Endodermal cell (in vitro differentiated cells): ENCODE measurements around the gene COL26A1. TPM values are rescaled to one million over a fixed set of nuclear protein-coding genes. Genes with fewer than 3 reads are reported as not detected.

Source experiments
- DNase-seq: peaks from one replicate; pipeline ENCODE4 v3.0.0-alpha.2; 2017
- H3K27ac ChIP-seq: 2 replicates; pipeline ENCODE4 v1.5.1; 2013; ENCODE audit warnings: mild to moderate bottlenecking, low read depth, low read length, moderate library complexity
- H3K27me3 ChIP-seq: 2 replicates; pipeline ENCODE4 v1.6.1; 2013; ENCODE audit warnings: mild to moderate bottlenecking, low read length, moderate library complexity; ENCODE audit not compliant: insufficient read depth, control insufficient read depth, poor library complexity, severe bottlenecking
- H3K36me3 ChIP-seq: 2 replicates; pipeline ENCODE4 v1.7.0; 2013; ENCODE audit warnings: mild to moderate bottlenecking, low read length, moderate library complexity; ENCODE audit not compliant: control insufficient read depth, insufficient read depth
- H3K4me1 ChIP-seq: one replicate; pipeline ENCODE4 v1.7.0; 2013; ENCODE audit warnings: low read length; ENCODE audit not compliant: control insufficient read depth, insufficient read depth
- H3K4me3 ChIP-seq: 2 replicates; pipeline ENCODE4 v1.5.1; 2013; ENCODE audit warnings: mild to moderate bottlenecking, low read length, moderate library complexity
- H3K9ac ChIP-seq: 2 replicates; pipeline ENCODE4 v1.6.1; 2013; ENCODE audit warnings: mild to moderate bottlenecking, low read length, moderate library complexity; ENCODE audit not compliant: poor library complexity, severe bottlenecking; ENCODE audit errors: extremely low read depth
- H3K9me3 ChIP-seq: 2 replicates; pipeline ENCODE4 v1.6.1; 2013; ENCODE audit warnings: mild to moderate bottlenecking, low read length, moderate library complexity; ENCODE audit not compliant: control insufficient read depth
- H3K27ac Mint-ChIP-seq: 2 replicates; pipeline ENCODE4 v1.8.0; 2020; ENCODE audit warnings: mixed read lengths
- H3K27me3 Mint-ChIP-seq: 2 replicates; pipeline ENCODE4 v1.8.0; 2021; ENCODE audit warnings: mild to moderate bottlenecking, mixed read lengths; ENCODE audit not compliant: insufficient read depth
- H3K36me3 Mint-ChIP-seq: 2 replicates; pipeline ENCODE4 v1.8.0; 2020; ENCODE audit warnings: low read depth, mixed read lengths
- H3K4me1 Mint-ChIP-seq: 2 replicates; pipeline ENCODE4 v1.8.0; 2020; ENCODE audit warnings: mixed read lengths
- H3K4me3 Mint-ChIP-seq: 2 replicates; pipeline ENCODE4 v1.8.0; 2020; ENCODE audit warnings: mild to moderate bottlenecking, moderate library complexity, mixed read lengths
- H3K9me3 Mint-ChIP-seq: 2 replicates; pipeline ENCODE4 v1.8.0; 2020; ENCODE audit warnings: mild to moderate bottlenecking, mixed read lengths
- WGBS, 2 experiments: methylation state at CpG; one replicate each; pipeline versions ENCODE4 v1.1.5 to v1.1.7; 2013; ENCODE audit warnings: missing lambda C conversion rate in 2 of 2, mixed read lengths in 1 of 2; ENCODE audit not compliant: insufficient coverage in 1 of 2, insufficient read length in 1 of 2; 5-methylcytosine and 5-hydroxymethylcytosine counted together
- total RNA-seq, 2 donors: library from RNA; stranded (reverse); fragmentation: NEBNext Ultra II Directional in 1 of 2; extraction: Animal tissue kit (Norgen Biotek cat#: 25700) in 1 of 2; gene quantifications; 2 replicates in 1 of 2; 3 replicates in 1 of 2; pipeline ENCODE4 v1.2.1, GENCODE V29; 2021
- TF ChIP-seq, protein P1 (sequence below): fragments of 200-600 bp; sonication (generic); conservative IDR thresholded peaks from 2 replicates; pipeline ENCODE4 v1.5.0; 2021; ENCODE audit warnings: antibody characterized with exemption, mild to moderate bottlenecking

Gene COL26A1
- total RNA-seq, 2 donors from 2014 or later: 41.2 to 47.0 TPM

DNA sequence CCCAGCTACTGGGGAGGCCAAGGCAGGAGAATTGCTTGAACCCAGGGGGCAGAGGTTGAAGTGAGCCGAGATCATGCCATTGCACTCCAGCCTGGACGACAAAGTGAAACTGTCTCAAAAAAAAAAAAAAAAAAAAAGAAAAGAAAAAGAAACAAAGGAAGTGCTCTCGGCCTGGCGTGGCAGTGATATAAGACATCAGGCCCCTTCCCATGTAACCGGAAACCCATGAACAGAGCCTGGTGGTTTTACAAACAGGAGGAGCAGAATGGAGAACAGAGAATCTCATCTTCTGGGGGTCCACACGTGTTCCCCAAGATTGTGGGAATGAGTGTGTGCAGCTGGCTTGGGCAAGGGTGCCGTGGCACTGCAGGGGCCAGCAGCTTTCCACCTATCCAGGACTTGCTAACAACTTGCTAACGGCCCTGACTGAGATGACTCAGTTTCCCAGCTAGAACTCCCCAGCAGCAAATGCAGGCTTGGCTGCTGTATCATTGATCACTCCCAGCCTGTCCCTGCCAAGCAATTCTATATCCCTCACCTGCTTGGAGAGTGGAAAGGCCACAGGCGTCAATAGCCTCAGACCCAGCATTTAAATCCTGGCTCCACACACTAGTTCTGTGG is 103.0 kb downstream of the COL26A1 start:
- WGBS, 2 experiments: 80 to 84% methylated on average over 6 to 9 of the region's 9 CpGs
- no peak for DNase-seq
- TF ChIP-seq, protein P1, sequence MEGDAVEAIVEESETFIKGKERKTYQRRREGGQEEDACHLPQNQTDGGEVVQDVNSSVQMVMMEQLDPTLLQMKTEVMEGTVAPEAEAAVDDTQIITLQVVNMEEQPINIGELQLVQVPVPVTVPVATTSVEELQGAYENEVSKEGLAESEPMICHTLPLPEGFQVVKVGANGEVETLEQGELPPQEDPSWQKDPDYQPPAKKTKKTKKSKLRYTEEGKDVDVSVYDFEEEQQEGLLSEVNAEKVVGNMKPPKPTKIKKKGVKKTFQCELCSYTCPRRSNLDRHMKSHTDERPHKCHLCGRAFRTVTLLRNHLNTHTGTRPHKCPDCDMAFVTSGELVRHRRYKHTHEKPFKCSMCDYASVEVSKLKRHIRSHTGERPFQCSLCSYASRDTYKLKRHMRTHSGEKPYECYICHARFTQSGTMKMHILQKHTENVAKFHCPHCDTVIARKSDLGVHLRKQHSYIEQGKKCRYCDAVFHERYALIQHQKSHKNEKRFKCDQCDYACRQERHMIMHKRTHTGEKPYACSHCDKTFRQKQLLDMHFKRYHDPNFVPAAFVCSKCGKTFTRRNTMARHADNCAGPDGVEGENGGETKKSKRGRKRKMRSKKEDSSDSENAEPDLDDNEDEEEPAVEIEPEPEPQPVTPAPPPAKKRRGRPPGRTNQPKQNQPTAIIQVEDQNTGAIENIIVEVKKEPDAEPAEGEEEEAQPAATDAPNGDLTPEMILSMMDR: no peak
- Histone ChIP-seq H3K4me1 (no peaks in the 10 kb centered on the region), H3K36me3 (no peaks in the 10 kb centered on the region), H3K27me3 (no peaks in the 10 kb centered on the region), H3K4me3 (no peak overlapping the region), H3K9ac (no peak overlapping the region), H3K27ac (no peak overlapping the region), H3K9me3 (no peaks in the 10 kb centered on the region)
- Mint-ChIP-seq H3K4me3 (no peak overlapping the region), H3K36me3 (peaks cover 1% of the 10 kb centered on the region), H3K9me3 (no peaks in the 10 kb centered on the region), H3K27me3 (no peaks in the 10 kb centered on the region), H3K27ac (no peak overlapping the region), H3K4me1 (peaks cover 6% of the 10 kb centered on the region)

GRCh38 chr7:101466871-101467270 is 104.2 kb downstream of the COL26A1 start:
- no peaks in the 10 kb centered on the region for H3K4me1 ChIP-seq
- no peaks in the 10 kb centered on the region for H3K27me3 ChIP-seq
- peaks cover 1% of the 10 kb centered on the region for H3K36me3 Mint-ChIP-seq
- no peaks in the 10 kb centered on the region for H3K9me3 Mint-ChIP-seq
- peaks cover 7% of the 10 kb centered on the region for H3K4me1 Mint-ChIP-seq
- no peaks in the 10 kb centered on the region for H3K9me3 ChIP-seq
- no peak overlapping the region for H3K4me3 Mint-ChIP-seq
- H3K9ac ChIP-seq: no peak overlapping the region
- no peak overlapping the region for H3K27ac ChIP-seq
- no peaks in the 10 kb centered on the region for H3K36me3 ChIP-seq
- H3K4me3 ChIP-seq: no peak overlapping the region
- TF ChIP-seq, protein P1: no peak
- no peak overlapping the region for H3K27ac Mint-ChIP-seq
- WGBS, 2 experiments: 88 to 90% methylated on average over 3 to 6 of the region's 6 CpGs
- no peaks in the 10 kb centered on the region for H3K27me3 Mint-ChIP-seq
- no peak for DNase-seq

DNA sequence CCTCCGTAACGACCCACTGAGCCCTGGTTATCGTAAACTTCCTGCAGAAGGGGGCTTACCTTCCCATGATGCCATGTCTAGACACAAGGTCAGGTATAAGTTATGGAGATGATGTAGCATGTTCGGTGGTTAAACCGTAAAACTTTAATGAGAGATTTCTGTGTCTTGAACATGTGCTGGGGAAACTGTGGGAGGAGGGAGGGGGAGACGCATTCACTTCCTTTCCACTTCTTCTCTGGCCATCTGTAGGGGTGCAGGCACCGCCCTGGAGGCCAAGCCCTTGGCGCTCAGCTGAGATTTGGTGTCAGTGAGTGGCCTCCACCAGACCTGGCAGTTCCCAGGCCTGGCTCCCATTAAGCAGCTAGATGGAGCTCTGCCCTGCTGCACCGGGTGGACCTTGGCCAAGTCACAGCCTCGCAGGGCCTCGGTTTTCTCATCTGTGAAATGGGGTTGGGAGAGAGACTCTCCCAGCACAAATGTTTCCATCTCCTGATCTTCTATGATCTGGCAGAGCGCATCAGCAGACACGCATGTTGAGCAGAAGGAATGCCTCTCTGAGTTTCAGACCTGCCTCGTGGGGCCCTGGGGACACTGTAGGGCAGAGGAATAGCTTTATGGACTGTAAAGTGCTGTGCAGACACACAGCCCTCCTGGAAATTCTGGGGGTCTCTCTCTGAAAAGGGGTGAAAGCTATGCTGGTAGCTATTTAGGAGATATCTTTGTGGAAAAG is 106.0 kb downstream of the COL26A1 start:
- H3K27ac Mint-ChIP-seq: no peak overlapping the region
- Histone ChIP-seq H3K9ac (no peak overlapping the region), H3K9me3 (no peaks in the 10 kb centered on the region), H3K27ac (no peak overlapping the region), H3K4me3 (no peak overlapping the region), H3K4me1 (no peaks in the 10 kb centered on the region), H3K36me3 (no peaks in the 10 kb centered on the region), H3K27me3 (no peaks in the 10 kb centered on the region)
- no peak for DNase-seq
- peaks cover 7% of the 10 kb centered on the region for H3K4me1 Mint-ChIP-seq
- TF ChIP-seq, protein P1: no peak
- no peaks in the 10 kb centered on the region for H3K9me3 Mint-ChIP-seq
- WGBS, 2 experiments: 89 to 96% methylated on average over 7 to 14 of the region's 14 CpGs
- peaks cover 1% of the 10 kb centered on the region for H3K36me3 Mint-ChIP-seq
- H3K27me3 Mint-ChIP-seq: no peaks in the 10 kb centered on the region
- H3K4me3 Mint-ChIP-seq: no peak overlapping the region
